GM12892 (cell line): Measurements from ENCODE around the gene PLOD2.

Experiments
- POLR2A ChIP-seq: IDR thresholded peaks from 2 replicates; pipeline ENCODE4 v1.6.1; 2011; ENCODE audit warnings: low read depth, low read length, control low read depth
- POLR2AphosphoS5 ChIP-seq: IDR thresholded peaks from 2 replicates; pipeline ENCODE4 v1.6.1; 2011; ENCODE audit warnings: low read depth, low read length, control low read depth
- TAF1 ChIP-seq: IDR thresholded peaks from 2 replicates; pipeline ENCODE4 v1.6.1; 2011; ENCODE audit warnings: low read depth, mild to moderate bottlenecking, control low read depth, low read length, borderline replicate concordance

GRCh38 chr3:146180376-146180775 is 19.4 kb upstream of the PLOD2 start:
- TF ChIP-seq POLR2A (no peak), POLR2AphosphoS5 (no peak), TAF1 (no peak)
